AG08396 (cell line): ENCODE data around the gene FGR.

Experiments used
- DNase-seq: peaks from one replicate; pipeline ENCODE4 v3.0.0; 2012; ENCODE audit warnings: low spot score, mixed read lengths

FGR gene

DNA sequence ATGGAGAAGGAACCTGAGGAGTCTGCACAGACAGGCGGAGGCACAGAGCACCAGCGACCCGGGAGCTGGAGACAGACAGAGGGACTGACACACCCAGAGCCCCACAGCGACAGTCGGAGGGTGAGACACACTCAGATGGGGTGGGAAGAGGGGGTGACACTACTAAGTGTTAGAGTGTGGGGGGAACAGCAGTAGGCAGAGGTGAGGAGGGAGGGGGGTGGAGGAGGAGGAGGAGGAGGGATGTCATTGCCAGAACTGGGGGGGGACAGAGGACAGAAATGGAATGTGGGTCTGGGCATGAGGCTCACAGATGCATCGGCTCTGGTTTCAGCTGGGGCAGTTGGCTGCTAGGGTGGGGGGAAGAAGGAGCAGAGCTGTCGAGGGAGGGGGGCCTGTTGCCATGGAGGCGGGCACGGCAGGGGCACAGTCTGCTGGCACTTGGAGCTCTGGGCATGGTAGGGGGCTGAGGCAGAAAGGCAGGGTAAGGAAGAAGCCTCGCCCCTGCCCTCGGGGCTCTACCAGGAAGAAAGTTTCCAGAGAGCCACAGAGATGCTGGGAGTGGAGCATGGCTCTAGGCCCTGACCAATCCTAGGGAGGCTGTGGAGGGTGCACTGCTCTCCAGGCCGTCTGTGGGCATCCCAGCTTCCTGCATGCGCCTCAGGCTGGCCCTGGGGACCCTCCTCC is 68.4 kb downstream of the FGR start:
- no peak for DNase-seq

DNA sequence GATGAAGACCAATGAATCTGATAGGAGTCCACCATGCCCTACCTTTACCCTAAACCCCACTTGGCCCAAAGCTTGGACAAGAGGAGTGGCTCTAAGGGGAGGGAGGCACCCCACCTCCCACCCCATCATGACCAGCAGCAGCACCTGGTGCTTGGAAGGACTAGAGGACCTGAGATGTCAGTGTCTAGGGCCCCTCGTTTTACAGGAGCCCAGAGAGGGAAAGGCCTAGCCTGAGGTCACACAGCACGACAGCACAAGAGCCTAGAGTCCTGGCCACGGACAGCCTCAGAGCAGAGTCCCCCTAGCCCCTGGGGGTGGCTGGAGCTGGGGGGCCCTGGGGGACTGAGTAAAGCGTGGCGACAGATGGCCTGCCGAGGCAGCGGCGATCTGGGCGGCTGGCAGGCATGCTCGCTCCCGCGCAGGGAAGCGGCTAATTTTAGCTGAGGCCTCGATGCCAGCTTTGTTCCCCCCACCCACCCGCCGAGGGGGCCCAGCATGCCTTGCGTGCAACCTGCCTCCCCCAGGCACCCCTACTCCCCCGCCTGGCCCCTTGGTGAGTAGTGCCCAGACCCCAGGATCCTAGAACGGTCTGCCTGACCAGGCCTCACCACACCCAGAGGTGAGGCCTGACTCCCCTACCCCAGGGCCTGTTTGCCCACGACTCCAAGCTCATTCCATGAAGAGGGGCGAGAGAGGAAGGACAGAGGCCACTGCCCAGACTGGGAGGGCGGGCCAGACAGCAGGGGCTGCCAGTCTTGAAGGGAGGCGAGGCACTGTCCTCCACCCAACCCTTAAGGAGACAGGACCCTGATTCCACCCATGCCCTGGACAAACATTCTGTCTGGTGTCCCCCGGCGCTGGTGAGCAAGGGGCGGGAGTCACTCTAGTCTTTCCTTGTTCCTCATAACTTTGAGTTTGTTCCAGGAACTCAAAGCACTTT is 70.0 kb downstream of the FGR start:
- no peak for DNase-seq

DNA sequence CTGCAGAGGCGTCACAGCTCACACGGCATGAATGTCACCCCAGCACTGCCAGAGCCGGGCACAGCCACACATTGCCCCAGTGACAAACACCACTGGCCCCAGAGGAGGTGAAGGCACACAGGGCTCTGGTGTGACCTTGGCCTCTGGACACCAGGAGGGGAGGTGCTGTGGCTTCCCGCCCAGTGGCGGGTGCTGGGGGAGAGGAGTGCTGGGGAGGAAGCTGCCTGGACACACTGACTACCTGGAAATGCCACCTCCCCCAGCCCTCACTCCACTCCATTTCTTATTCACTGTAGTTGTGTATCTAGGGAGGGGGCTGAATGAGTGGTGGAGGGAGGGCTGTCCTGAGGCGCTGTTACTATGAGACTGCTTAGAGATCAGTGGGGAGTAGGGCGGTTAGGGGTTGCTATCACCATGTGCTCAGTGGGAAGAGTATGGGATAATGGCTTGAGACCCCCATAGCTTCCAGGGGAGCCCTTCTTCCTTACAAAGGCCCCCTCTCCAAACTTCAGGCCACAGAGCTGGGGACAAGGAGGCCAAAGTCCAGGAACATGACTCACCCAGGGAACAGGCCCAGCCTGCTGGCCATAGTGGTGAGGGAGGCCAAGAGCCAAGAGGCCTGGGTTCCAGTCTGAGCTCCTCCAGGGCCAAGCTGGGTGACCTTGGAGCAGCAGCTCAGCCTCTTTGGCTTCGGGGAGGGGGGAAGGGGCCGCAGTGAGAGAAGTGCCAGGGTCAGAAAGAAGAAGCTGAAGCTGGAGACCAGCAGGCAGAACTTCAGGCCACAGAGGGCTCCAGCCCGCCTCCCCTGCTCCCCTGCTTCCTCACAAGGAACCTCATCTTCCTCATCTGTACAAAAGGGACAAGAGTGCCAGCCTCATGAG is 71.2 kb downstream of the FGR start:
- DNase-seq, result peak; percentile 82

GRCh38 chr1:27563341-27563590 is 71.7 kb downstream of the FGR start:
- no peak for DNase-seq

DNA sequence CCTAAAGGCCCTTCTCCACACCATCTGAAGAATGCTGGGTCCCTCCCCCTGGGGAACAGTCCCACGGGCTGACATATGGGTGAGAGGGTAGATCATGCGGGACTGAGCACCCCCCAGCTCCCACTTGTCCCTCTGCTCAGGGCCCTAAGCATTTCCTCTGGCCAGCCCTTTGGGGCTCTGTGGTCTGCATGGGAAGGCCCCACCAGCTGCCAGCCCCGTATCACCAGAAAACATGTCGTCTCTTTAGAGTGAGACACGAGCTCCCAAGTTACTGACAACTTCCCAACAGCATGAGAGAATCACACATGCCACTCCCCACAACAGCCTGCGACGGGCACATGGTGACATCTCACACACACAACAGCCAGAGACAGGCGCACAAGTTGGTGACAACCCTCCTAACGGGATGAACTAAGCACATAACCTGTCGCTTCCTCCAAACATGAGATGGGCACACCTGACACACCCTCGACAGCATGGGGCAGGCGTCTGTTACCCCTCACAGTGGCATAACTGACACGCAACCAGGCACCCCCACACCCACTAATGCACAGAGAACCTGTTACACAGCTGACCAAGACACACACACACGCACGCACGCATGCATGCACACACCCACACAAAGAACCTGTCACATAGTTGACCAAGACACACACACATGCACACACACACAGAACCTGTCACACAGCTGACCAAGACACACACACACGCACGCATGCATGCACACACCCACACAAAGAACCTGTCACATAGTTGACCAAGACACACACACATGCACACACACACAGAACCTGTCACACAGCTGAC is 72.2 kb downstream of the FGR start:
- DNase-seq, result no peak
